Fibroblast of upper back skin (primary cell): ENCODE measurements around the gene METTL26.
"Not testable (repeated sequence)": the region's sequence is repeated elsewhere in the genome, so short reads cannot be mapped to it uniquely, and the experiment has no call there.

Experiments used
- DNase-seq: peaks from one replicate; pipeline ENCODE4 v3.0.0-alpha.2; 2013

Gene METTL26

GRCh38 chr16:624526-625070, 11.5 kb downstream of the METTL26 start:
- no peak for DNase-seq

- no peak for DNase-seq
Measured at GRCh38 chr16:622920-623280, 13.2 kb downstream of the METTL26 start.

- DNase-seq = no peak
Measured at GRCh38 chr16:621526-622105, 14.5 kb downstream of the METTL26 start.

- no peak for DNase-seq
Measured at GRCh38 chr16:620700-621525, 15.2 kb downstream of the METTL26 start.

GRCh38 chr16:619476-620100, 16.5 kb downstream of the METTL26 start:
- no peak for DNase-seq

GRCh38 chr16:617855-618254, 18.2 kb downstream of the METTL26 start:
- DNase-seq = no peak

GRCh38 chr16:616733-617586, 19.1 kb downstream of the METTL26 start:
- no peak for DNase-seq

GRCh38 chr16:615122-615521, 21.0 kb downstream of the METTL26 start:
- DNase-seq = no peak

- DNase-seq = no peak
Measured at GRCh38 chr16:610513-611381, 25.4 kb downstream of the METTL26 start.

GRCh38 chr16:609984-610383, 26.1 kb downstream of the METTL26 start:
- no peak for DNase-seq

GRCh38 chr16:609316-609715, 26.8 kb downstream of the METTL26 start:
- DNase-seq = no peak

- no peak for DNase-seq
Measured at GRCh38 chr16:608019-608418, 28.1 kb downstream of the METTL26 start.

GRCh38 chr16:606656-607307, 29.3 kb downstream of the METTL26 start:
- no peak for DNase-seq

GRCh38 chr16:603933-604332, 32.2 kb downstream of the METTL26 start:
- no peak for DNase-seq

GRCh38 chr16:600781-601180, 35.3 kb downstream of the METTL26 start:
- no peak for DNase-seq

- no peak for DNase-seq
Measured at GRCh38 chr16:598823-599739, 37.0 kb downstream of the METTL26 start.

GRCh38 chr16:597655-598054, 38.5 kb downstream of the METTL26 start:
- not testable (repeated sequence) for DNase-seq

- no peak for DNase-seq
Measured at GRCh38 chr16:596736-597060, 39.4 kb downstream of the METTL26 start.

GRCh38 chr16:595942-596735, 40.0 kb downstream of the METTL26 start:
- no peak for DNase-seq
